ENCODE results near the gene CUX1.

DNA sequence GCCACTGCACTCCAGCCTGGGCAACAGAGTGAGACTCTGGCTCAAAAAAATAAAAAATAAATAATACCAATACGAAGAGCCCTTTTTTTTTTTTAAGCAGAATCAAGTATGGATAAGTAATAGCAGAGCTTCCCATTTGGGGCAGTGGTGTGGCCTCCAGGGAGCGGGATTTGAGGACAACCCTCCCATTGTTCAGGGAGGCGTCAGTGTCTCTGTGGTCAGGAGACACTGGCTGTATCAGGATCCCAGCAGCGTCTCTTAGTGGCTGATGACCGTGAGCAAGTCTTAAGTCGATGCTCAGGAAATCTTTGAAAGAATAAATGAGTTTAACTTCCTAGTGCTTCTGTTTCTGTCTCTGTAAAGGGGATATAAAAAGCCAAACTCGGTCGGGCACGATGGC lies 444.0 kb downstream of the CUX1 start:
- TF ChIP-seq NR2C2 (CRISPR knock-in tag; IDR thresholded peaks at IDR 0.05) (no peak), CTCF (IDR thresholded peaks at IDR 0.05) (no peak), CREB1 (CRISPR knock-in tag; IDR thresholded peaks at IDR 0.05) (no peak), ZMAT4 (CRISPR knock-in tag; IDR thresholded peaks at IDR 0.05) (no peak), HMGXB4 (CRISPR knock-in tag; IDR thresholded peaks at IDR 0.05) (no peak)
- TF ChIP-seq, protein P1, sequence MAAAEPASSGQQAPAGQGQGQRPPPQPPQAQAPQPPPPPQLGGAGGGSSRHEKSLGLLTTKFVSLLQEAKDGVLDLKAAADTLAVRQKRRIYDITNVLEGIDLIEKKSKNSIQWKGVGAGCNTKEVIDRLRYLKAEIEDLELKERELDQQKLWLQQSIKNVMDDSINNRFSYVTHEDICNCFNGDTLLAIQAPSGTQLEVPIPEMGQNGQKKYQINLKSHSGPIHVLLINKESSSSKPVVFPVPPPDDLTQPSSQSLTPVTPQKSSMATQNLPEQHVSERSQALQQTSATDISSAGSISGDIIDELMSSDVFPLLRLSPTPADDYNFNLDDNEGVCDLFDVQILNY (CRISPR knock-in tag; IDR thresholded peaks at IDR 0.05): no peak
